Measurements from ENCODE around the gene PRMT1. TPM values are rescaled to one million over a fixed set of nuclear protein-coding genes. Genes with fewer than 3 reads are reported as not detected.

PRMT1 gene
- total and polyA plus RNA-seq, 9 of the 15 experiments (the other 6 are each of a cell fraction or from before 2014, with no cell fraction given) = 13.3 to 464 (median 326) TPM

DNA sequence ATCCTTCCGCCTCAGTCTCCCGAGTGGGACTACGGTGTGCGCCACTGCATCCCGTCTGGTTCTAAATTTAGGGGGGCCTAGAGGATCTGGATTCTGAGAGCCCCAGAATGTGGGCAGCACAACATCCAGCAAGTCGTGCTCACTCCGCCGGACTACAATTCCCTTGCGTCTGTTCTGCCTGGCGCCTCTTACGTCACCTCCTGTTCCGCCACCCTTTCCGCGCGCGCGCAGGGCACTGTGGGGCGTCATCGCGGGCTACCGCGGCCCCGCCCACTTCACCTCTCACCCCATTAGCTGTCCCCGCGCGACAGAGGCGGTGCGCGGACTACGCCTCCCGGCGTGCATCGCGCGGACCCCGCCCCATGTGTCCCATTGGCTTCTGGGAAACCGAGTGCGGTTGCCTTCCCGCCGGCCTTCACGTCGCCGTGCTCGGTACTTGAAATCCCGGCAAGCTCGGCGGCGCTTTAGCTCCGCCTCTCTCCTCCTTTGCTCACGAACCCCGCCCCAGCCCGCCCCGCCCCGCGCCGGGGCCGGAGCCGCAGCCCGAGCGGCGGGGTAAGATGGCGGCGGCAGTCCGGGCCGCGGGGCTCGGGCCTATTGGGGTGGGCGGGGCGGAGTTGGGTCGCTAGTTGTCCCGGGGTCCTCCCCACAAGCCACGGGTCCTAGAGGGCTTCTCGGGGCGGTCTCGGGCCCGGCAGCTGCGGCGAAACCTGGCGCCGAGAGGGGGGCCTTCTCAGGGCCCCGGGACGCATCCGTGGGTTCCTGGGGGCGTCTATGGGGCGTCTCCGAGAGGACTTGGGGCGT lies 35.2 kb upstream of the PRMT1 start, which contains the start of gene SCAF1 (continued):
- no peak for TF ChIP-seq HSF4 (CRISPR knock-in tag; IDR thresholded peaks at IDR 0.05; ENCODE audit: borderline replicate concordance)
- TF ChIP-seq SRSF7 (optimal IDR thresholded peaks at IDR 0.05; ENCODE audit: low read depth, low read length) = no peak
- TF ChIP-seq ZNF561 (CRISPR knock-in tag; conservative IDR thresholded peaks at IDR 0.05) = no peak
- TF ChIP-seq, protein P1, sequence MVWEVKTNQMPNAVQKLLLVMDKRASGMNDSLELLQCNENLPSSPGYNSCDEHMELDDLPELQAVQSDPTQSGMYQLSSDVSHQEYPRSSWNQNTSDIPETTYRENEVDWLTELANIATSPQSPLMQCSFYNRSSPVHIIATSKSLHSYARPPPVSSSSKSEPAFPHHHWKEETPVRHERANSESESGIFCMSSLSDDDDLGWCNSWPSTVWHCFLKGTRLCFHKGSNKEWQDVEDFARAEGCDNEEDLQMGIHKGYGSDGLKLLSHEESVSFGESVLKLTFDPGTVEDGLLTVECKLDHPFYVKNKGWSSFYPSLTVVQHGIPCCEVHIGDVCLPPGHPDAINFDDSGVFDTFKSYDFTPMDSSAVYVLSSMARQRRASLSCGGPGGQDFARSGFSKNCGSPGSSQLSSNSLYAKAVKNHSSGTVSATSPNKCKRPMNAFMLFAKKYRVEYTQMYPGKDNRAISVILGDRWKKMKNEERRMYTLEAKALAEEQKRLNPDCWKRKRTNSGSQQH (CRISPR knock-in tag; IDR thresholded peaks at IDR 0.05) = no peak
- TF ChIP-seq, protein P2, sequence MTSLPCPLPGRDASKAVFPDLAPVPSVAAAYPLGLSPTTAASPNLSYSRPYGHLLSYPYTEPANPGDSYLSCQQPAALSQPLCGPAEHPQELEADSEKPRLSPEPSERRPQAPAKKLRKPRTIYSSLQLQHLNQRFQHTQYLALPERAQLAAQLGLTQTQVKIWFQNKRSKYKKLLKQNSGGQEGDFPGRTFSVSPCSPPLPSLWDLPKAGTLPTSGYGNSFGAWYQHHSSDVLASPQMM (CRISPR knock-in tag; IDR thresholded peaks at IDR 0.05) = no peak
- TF ChIP-seq, protein P3, sequence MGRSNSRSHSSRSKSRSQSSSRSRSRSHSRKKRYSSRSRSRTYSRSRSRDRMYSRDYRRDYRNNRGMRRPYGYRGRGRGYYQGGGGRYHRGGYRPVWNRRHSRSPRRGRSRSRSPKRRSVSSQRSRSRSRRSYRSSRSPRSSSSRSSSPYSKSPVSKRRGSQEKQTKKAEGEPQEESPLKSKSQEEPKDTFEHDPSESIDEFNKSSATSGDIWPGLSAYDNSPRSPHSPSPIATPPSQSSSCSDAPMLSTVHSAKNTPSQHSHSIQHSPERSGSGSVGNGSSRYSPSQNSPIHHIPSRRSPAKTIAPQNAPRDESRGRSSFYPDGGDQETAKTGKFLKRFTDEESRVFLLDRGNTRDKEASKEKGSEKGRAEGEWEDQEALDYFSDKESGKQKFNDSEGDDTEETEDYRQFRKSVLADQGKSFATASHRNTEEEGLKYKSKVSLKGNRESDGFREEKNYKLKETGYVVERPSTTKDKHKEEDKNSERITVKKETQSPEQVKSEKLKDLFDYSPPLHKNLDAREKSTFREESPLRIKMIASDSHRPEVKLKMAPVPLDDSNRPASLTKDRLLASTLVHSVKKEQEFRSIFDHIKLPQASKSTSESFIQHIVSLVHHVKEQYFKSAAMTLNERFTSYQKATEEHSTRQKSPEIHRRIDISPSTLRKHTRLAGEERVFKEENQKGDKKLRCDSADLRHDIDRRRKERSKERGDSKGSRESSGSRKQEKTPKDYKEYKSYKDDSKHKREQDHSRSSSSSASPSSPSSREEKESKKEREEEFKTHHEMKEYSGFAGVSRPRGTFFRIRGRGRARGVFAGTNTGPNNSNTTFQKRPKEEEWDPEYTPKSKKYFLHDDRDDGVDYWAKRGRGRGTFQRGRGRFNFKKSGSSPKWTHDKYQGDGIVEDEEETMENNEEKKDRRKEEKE (IDR thresholded peaks at IDR 0.05; ENCODE audit: borderline replicate concordance in 1 of 2, control insufficient read depth in 1 of 2, low read depth in 2 of 2, low read length in 1 of 2) = 0 out of 4 replicates have a peak, but pooled peaks of 1 of the 2 experiments have one; percentile 30
- TF ChIP-seq, protein P4, sequence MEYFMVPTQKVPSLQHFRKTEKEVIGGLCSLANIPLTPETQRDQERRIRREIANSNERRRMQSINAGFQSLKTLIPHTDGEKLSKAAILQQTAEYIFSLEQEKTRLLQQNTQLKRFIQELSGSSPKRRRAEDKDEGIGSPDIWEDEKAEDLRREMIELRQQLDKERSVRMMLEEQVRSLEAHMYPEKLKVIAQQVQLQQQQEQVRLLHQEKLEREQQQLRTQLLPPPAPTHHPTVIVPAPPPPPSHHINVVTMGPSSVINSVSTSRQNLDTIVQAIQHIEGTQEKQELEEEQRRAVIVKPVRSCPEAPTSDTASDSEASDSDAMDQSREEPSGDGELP (CRISPR knock-in tag; IDR thresholded peaks at IDR 0.05; ENCODE audit: borderline replicate concordance) = peak; percentile 92
- TF ChIP-seq TGIF2 (CRISPR knock-in tag; IDR thresholded peaks at IDR 0.05) = no peak
- TF ChIP-seq, protein P5, sequence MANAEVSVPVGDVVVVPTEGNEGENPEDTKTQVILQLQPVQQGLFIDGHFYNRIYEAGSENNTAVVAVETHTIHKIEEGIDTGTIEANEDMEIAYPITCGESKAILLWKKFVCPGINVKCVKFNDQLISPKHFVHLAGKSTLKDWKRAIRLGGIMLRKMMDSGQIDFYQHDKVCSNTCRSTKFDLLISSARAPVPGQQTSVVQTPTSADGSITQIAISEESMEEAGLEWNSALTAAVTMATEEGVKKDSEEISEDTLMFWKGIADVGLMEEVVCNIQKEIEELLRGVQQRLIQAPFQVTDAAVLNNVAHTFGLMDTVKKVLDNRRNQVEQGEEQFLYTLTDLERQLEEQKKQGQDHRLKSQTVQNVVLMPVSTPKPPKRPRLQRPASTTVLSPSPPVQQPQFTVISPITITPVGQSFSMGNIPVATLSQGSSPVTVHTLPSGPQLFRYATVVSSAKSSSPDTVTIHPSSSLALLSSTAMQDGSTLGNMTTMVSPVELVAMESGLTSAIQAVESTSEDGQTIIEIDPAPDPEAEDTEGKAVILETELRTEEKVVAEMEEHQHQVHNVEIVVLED (CRISPR knock-in tag; IDR thresholded peaks at IDR 0.05) = peak; percentile 90
- TF ChIP-seq ASH1L (IDR thresholded peaks at IDR 0.05; ENCODE audit: borderline replicate concordance, low read depth, partially characterized antibody) = no peak
- no peak for TF ChIP-seq NR2F6 (CRISPR knock-in tag; IDR thresholded peaks at IDR 0.05)
- no peak; the same call in 1 of the 2 replicates for TF ChIP-seq TARDBP (IDR thresholded peaks at IDR 0.05)
- 0 out of 2 replicates have a peak, but pooled peaks have one; percentile 21 for TF ChIP-seq ZNF589 (CRISPR knock-in tag; IDR thresholded peaks at IDR 0.05; ENCODE audit: low read depth)
- no peak for TF ChIP-seq SOX6 (IDR thresholded peaks at IDR 0.05)
- no peak for TF ChIP-seq RBM15 (IDR thresholded peaks at IDR 0.05; ENCODE audit: insufficient read depth, low read length)
- peak; percentile 98 for TF ChIP-seq NR2C1 (IDR thresholded peaks at IDR 0.05)
- TF ChIP-seq NR2C1 (tag; IDR thresholded peaks at IDR 0.05) = peak; percentile 99
- peak; percentile 73; the same call in 1 of the 2 replicates for TF ChIP-seq ESRRA (IDR thresholded peaks at IDR 0.05; ENCODE audit: borderline replicate concordance, low read depth)
- TF ChIP-seq TAL1 (IDR thresholded peaks at IDR 0.05) = no peak
- no peak for TF ChIP-seq ZFP1 (CRISPR knock-in tag; IDR thresholded peaks at IDR 0.05)
